HCT116 (cell line): Measurements from ENCODE around the gene COBLL1. TPM values are rescaled to one million over a fixed set of nuclear protein-coding genes. Genes with fewer than 3 reads are reported as not detected.

Source experiments
- ATAC-seq: fragments of 200-7000 bp; cut with Tn5 transposase; 2 replicates; pipeline ENCODE4 v1.9.1; 2020; ENCODE audit warnings: mild to moderate bottlenecking, moderate library complexity
- BruUV-seq: library from RNA; stranded (reverse); fragments of 400-500 nt; replicated peaks from 2 replicates; lab custom pipeline; 2021; lab: Mats Ljungman, UMichigan
- CTCF ChIA-PET: fragments of 300-600 bp; sonication (Branson Sonifier 250); formaldehyde crosslinking; loops from one replicate; lab custom pipeline; 2021; ENCODE audit warnings: antibody characterized with exemption; lab: Charles Lee
- POLR2A ChIA-PET: fragments of 300-600, 350-600 bp; sonication (Branson Sonifier 250); formaldehyde crosslinking; loops from one replicate; lab custom pipeline; 2021; ENCODE audit warnings: antibody characterized with exemption; lab: Charles Lee
- RAD21 ChIA-PET, 2 experiments: fragments of 300-600 bp; sonication (Branson Sonifier 250); formaldehyde crosslinking; loops; one replicate each; lab custom pipeline; 2023; ENCODE audit warnings: low total read pairs in 2 of 2; ENCODE audit not compliant: uncharacterized antibody in 2 of 2, unreplicated experiment in 2 of 2, low non-redundant PET in 1 of 2; lab: Charles Lee
- DNase-seq: peaks from one replicate; pipeline ENCODE4 v3.0.0-alpha.2; 2010; ENCODE audit warnings: low read depth, low spot score
- H2AFZ ChIP-seq: fragments of 200-600 bp; shearing (Covaris generic), sonication (generic); 2 replicates; pipeline ENCODE4 v1.6.1; 2017; ENCODE audit warnings: low read depth, mixed run types, mixed read lengths, antibody characterized with exemption, low read length; ENCODE audit not compliant: poor library complexity, severe bottlenecking
- H3K27ac ChIP-seq: 2 replicates; pipeline ENCODE4 v1.5.1; 2012; ENCODE audit warnings: low read depth, low read length
- H3K27me3 ChIP-seq: fragments of 200-600 bp; sonication (generic); 2 replicates; pipeline ENCODE4 v1.6.1; 2016; ENCODE audit warnings: mixed run types, low read length, mixed read lengths; ENCODE audit not compliant: insufficient read depth
- H3K36me3 ChIP-seq, 2 experiments: fragments of 200-500 bp in 1 of 2; fragments of 200-600 bp in 1 of 2; sonication (Bioruptor generic) in 1 of 2; sonication (generic) in 1 of 2; 2 replicates each; pipeline versions ENCODE4 v1.5.1 to v1.6.1; 2014 to 2016; ENCODE audit warnings: low read length in 2 of 2, inconsistent platforms in 1 of 2, mixed read lengths in 1 of 2, mixed run types in 1 of 2; ENCODE audit not compliant: insufficient read depth in 2 of 2, control insufficient read depth in 1 of 2
- H3K4me1 ChIP-seq, 2 experiments: fragments of 200-600 bp in 1 of 2; sonication (generic) in 1 of 2; 2 replicates each; pipeline versions ENCODE4 v1.5.1 to v1.6.1; 2012 to 2017; ENCODE audit warnings: low read length in 2 of 2, inconsistent platforms in 1 of 2, mild to moderate bottlenecking in 1 of 2, mixed read lengths in 1 of 2, mixed run types in 1 of 2, moderate library complexity in 1 of 2; ENCODE audit not compliant: insufficient read depth in 2 of 2, control insufficient read depth in 1 of 2
- H3K4me2 ChIP-seq: fragments of 200-600 bp; sonication (generic); 2 replicates; pipeline ENCODE4 v1.6.1; 2017; ENCODE audit warnings: mixed run types, low read length, mixed read lengths
- H3K4me3 ChIP-seq, 2 experiments: fragments of 200-600 bp in 1 of 2; sonication (generic) in 1 of 2; replicated peaks in 1 of 2; 2 replicates each; pipeline ENCODE4 v1.5.1; 2011 to 2016; ENCODE audit warnings: low read length in 2 of 2, control low read depth in 1 of 2, low read depth in 1 of 2, mild to moderate bottlenecking in 1 of 2, mixed read lengths in 1 of 2, mixed run types in 1 of 2
- H3K79me2 ChIP-seq: fragments of 200-600 bp; sonication (generic); 2 replicates; pipeline ENCODE4 v1.6.1; 2017; ENCODE audit warnings: mild to moderate bottlenecking, mixed run types, low read length, moderate library complexity, mixed read lengths; ENCODE audit not compliant: insufficient read depth
- H3K9ac ChIP-seq: fragments of 200-600 bp; sonication (generic); 2 replicates; pipeline ENCODE4 v1.6.1; 2016; ENCODE audit warnings: low read length, mixed read lengths
- H3K9me2 ChIP-seq: fragments of 200-600 bp; sonication (generic), shearing (Covaris generic); 2 replicates; pipeline ENCODE4 v1.6.1; 2017; ENCODE audit warnings: mixed run types, mild to moderate bottlenecking, moderate library complexity; ENCODE audit not compliant: insufficient read depth
- H3K9me3 ChIP-seq, 2 experiments: fragments of 200-500 bp in 1 of 2; fragments of 200-600 bp in 1 of 2; sonication (Bioruptor generic) in 1 of 2; sonication (generic) in 1 of 2; 2 replicates each; pipeline ENCODE4 v1.6.1; 2014 to 2017; ENCODE audit warnings: low read length in 2 of 2, mixed read lengths in 2 of 2, inconsistent platforms in 1 of 2, low read depth in 1 of 2, mild to moderate bottlenecking in 1 of 2, mixed run types in 1 of 2, moderate library complexity in 1 of 2; ENCODE audit not compliant: control insufficient read depth in 1 of 2, insufficient read depth in 1 of 2
- H4K20me1 ChIP-seq: fragments of 200-600 bp; sonication (generic), shearing (Covaris generic); 2 replicates; pipeline ENCODE4 v1.6.1; 2017; ENCODE audit warnings: mixed run types, mild to moderate bottlenecking, moderate library complexity; ENCODE audit not compliant: insufficient read depth
- CBX3 ChIP-seq: IDR thresholded peaks from 2 replicates; pipeline ENCODE4 v1.6.1; 2012; ENCODE audit warnings: low read depth
- EZH2phosphoT487 ChIP-seq: fragments of 200-600 bp; IDR thresholded peaks from 2 replicates; pipeline ENCODE4 v1.6.1; 2018; ENCODE audit warnings: antibody characterized with exemption, borderline replicate concordance
- FOSL1 ChIP-seq: IDR thresholded peaks from 2 replicates; pipeline ENCODE4 v1.6.1; 2012; ENCODE audit warnings: low read depth
- JUND ChIP-seq: IDR thresholded peaks from 2 replicates; pipeline ENCODE4 v1.6.1; 2012
- MAX ChIP-seq: IDR thresholded peaks from 2 replicates; pipeline ENCODE4 v1.6.1; 2012
- POLR2AphosphoS5 ChIP-seq: IDR thresholded peaks from 2 replicates; pipeline ENCODE4 v1.6.1; 2011; ENCODE audit warnings: mild to moderate bottlenecking, low read depth, low read length, moderate library complexity
- REST ChIP-seq: IDR thresholded peaks from 2 replicates; pipeline ENCODE4 v1.6.1; 2012; ENCODE audit warnings: low read depth
- SP1 ChIP-seq: IDR thresholded peaks from 2 replicates; pipeline ENCODE4 v1.6.1; 2012; ENCODE audit warnings: low read depth
- ZNF274 ChIP-seq: fragments of 200-500 bp; sonication (Bioruptor generic); IDR thresholded peaks from 2 replicates; pipeline ENCODE4 v1.6.1; 2014; ENCODE audit warnings: mild to moderate bottlenecking, low read depth, low read length, inconsistent platforms
- intact Hi-C: fragments of 100-400 bp; cut with micrococcal nuclease; formaldehyde crosslinking; loops from 2 replicates; pipeline ENCODE4 v1.10.0; 2022
- total RNA-seq: library from RNA; stranded (reverse); gene quantifications from one replicate; pipeline ENCODE4 v1.2.1, GENCODE V29; 2021; ENCODE audit not compliant: unreplicated experiment
- TF ChIP-seq, protein P1 (sequence below): IDR thresholded peaks from 2 replicates; pipeline ENCODE4 v1.6.1; 2011; ENCODE audit warnings: mild to moderate bottlenecking, low read length, moderate library complexity; ENCODE audit not compliant: insufficient replicate concordance; ENCODE audit errors: extremely low read depth
- TF ChIP-seq, protein P2 (sequence below): IDR thresholded peaks from 2 replicates; pipeline ENCODE4 v1.6.1; 2012

COBLL1 gene
- total RNA-seq, 1 experiment from 2014 or later: 3.6 TPM

DNA sequence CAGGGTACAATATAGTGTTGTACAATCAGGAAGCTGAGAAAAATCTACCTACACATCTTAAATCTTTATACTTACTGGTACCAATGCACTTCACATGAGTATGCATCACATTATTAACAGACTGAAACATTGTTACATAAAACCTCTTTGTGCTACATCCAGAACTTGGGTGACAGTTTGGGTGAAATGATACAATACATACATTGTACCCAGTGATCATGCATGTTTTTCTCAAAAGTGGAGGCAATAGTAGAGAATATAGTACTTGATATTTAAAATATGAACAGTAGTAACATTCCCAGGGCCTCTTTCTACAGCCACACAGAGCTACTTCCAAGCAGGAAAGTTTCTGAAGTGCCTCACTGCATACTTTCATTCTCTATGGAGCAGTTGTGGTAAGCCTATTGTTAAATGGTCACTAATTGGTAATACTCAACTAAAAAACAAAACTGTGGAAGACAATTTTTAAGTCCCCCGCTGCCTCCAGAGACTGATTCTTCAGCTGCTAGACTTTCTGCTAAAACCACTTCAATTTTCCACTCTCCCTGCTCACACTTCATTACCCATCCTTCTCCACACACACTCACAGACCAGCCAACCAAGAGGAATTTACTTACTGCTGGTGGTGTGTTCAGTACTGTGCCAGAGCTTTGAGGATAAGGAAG is 197.5 kb downstream of the COBLL1 start:
- Histone ChIP-seq H3K4me1 (no peaks in the 10 kb centered on the region), H3K27me3 (no peaks in the 10 kb centered on the region), H3K36me3 (no peaks in the 10 kb centered on the region), H3K4me2 (no peak overlapping the region), H3K27ac (no peak overlapping the region), H3K9me2 (no peaks in the 10 kb centered on the region), H4K20me1 (no peaks in the 10 kb centered on the region), H3K4me3 (no peak overlapping the region), H2AFZ (no peak overlapping the region), H3K9ac (no peak overlapping the region), H3K9me3 (no peaks in the 10 kb centered on the region), H3K79me2 (no peaks in the 10 kb centered on the region)
- no TSS peak for BruUV-seq
- POLR2A ChIA-PET: no interaction called here
- intact Hi-C loops: no loop called here
- RAD21 ChIA-PET: no interaction called here
- no peak for TF ChIP-seq MAX
- TF ChIP-seq, protein P1, sequence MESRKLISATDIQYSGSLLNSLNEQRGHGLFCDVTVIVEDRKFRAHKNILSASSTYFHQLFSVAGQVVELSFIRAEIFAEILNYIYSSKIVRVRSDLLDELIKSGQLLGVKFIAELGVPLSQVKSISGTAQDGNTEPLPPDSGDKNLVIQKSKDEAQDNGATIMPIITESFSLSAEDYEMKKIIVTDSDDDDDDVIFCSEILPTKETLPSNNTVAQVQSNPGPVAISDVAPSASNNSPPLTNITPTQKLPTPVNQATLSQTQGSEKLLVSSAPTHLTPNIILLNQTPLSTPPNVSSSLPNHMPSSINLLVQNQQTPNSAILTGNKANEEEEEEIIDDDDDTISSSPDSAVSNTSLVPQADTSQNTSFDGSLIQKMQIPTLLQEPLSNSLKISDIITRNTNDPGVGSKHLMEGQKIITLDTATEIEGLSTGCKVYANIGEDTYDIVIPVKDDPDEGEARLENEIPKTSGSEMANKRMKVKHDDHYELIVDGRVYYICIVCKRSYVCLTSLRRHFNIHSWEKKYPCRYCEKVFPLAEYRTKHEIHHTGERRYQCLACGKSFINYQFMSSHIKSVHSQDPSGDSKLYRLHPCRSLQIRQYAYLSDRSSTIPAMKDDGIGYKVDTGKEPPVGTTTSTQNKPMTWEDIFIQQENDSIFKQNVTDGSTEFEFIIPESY: no peak
- TF ChIP-seq POLR2AphosphoS5: no peak
- TF ChIP-seq CBX3: no peak
- TF ChIP-seq EZH2phosphoT487: no peak
- CTCF ChIA-PET: no interaction called here
- no peak for ATAC-seq
- DNase-seq: no peak

DNA sequence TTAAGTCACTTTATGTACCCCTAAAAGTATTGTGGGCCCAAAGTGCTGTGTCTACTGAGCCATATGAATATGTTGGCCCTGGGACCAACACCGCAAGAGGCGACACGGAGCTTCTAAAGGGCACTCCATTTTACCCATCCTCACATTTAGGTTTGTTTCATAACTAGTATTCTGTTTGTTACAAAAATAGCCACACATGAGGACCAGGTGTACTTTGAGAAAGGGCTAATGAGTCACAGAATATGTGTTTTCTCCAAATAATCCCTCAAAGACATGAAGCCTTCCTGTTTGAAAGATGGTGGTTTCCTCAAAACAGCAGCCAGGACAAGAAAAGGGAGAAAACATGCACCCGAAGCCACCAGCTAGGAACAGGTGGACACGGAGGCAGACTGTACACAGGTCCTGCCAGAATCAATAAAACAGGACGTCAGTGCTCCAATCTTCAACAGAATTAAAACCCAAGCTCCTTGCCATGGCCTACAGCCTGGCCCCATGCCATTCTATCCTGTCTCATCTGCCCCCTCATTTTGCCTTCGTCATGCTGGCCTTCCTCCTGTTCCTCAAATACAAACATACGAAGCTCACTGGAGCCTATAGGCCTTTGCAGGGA is 198.6 kb downstream of the COBLL1 start:
- H3K9me3 ChIP-seq: no peaks in the 10 kb centered on the region
- no peaks in the 10 kb centered on the region for H3K4me1 ChIP-seq
- H3K27me3 ChIP-seq: no peaks in the 10 kb centered on the region
- H3K36me3 ChIP-seq: no peaks in the 10 kb centered on the region
- ChIA-PET CTCF (no interaction called here), RAD21 (no interaction called here), POLR2A (no interaction called here)
- no peaks in the 10 kb centered on the region for H3K9me2 ChIP-seq
- H3K79me2 ChIP-seq: no peaks in the 10 kb centered on the region
- no peaks in the 10 kb centered on the region for H4K20me1 ChIP-seq
- no peak overlapping the region for H3K27ac ChIP-seq
- H2AFZ ChIP-seq: no peak overlapping the region
- ATAC-seq (no peak), DNase-seq (no peak)
- no TSS peak for BruUV-seq
- no peak overlapping the region for H3K4me2 ChIP-seq
- H3K9ac ChIP-seq: no peak overlapping the region
- intact Hi-C loops: no loop called here
- no peak overlapping the region for H3K4me3 ChIP-seq
- TF ChIP-seq, protein P1: no peak
- no peak for TF ChIP-seq ZNF274
- no peak for TF ChIP-seq FOSL1
- TF ChIP-seq JUND: no peak
- TF ChIP-seq, protein P2, sequence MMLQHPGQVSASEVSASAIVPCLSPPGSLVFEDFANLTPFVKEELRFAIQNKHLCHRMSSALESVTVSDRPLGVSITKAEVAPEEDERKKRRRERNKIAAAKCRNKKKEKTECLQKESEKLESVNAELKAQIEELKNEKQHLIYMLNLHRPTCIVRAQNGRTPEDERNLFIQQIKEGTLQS: no peak
- no peak for TF ChIP-seq REST
- no peak for TF ChIP-seq SP1
